Ovary (tissue), 3 donors: Measurements from ENCODE around the gene KCNJ5.

ENCODE experiments used
- EP300 ChIP-seq: sonication (generic); formaldehyde crosslinking; IDR thresholded peaks from one replicate; pipeline ENCODE4 v1.6.1; 2017; ENCODE audit warnings: antibody characterized with exemption
- POLR2A ChIP-seq: fragments of 450-650 bp; IDR thresholded peaks from one replicate; pipeline ENCODE4 v1.6.1; 2017; ENCODE audit warnings: antibody characterized with exemption, mild to moderate bottlenecking, moderate library complexity
- TF ChIP-seq, protein P1 (sequence below), 3 donors: fragments of 450-650 bp in 2 of 3; fragments of 200-600 bp in 1 of 3; IDR thresholded peaks; one replicate each; pipeline versions ENCODE4 v1.5.1 to v1.8.0; 2016 to 2022; ENCODE audit warnings: antibody characterized with exemption in 3 of 3, mild to moderate bottlenecking in 1 of 3
- donor health status: DM: no; HTN: no; CAD: no.

DNA sequence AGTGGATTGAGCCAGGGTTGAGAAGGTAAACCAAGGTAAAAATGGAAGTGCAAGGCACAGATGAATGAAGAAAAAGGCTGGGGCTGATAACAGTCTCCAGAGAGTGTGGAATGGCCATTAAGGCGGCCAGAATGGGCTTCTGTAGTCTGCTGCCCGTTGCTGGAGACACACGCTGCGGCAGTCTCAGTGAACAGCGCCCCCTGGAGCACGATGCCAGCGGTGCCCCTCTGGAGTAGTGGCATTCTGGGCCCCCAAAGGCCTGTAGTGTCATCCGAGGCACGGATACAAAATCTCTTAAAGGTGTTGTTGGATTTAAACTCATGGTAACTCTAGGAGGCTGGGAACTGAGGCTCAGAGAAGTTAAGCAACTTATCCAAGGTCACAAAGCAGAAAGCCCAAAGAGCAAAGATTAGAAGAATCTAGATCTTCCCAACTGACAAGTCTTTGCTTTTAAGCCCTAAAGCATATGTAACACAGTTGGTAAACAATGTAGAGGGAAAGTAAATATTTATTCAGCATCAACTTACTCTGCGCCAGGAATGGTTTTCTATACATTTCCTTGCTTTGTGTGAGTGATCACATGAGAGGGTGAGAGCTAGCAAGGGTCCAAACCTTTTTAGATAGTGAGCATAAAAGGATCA lies 42.2 kb upstream of the KCNJ5 start:
- TF ChIP-seq, protein P1, sequence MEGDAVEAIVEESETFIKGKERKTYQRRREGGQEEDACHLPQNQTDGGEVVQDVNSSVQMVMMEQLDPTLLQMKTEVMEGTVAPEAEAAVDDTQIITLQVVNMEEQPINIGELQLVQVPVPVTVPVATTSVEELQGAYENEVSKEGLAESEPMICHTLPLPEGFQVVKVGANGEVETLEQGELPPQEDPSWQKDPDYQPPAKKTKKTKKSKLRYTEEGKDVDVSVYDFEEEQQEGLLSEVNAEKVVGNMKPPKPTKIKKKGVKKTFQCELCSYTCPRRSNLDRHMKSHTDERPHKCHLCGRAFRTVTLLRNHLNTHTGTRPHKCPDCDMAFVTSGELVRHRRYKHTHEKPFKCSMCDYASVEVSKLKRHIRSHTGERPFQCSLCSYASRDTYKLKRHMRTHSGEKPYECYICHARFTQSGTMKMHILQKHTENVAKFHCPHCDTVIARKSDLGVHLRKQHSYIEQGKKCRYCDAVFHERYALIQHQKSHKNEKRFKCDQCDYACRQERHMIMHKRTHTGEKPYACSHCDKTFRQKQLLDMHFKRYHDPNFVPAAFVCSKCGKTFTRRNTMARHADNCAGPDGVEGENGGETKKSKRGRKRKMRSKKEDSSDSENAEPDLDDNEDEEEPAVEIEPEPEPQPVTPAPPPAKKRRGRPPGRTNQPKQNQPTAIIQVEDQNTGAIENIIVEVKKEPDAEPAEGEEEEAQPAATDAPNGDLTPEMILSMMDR (IDR thresholded peaks at IDR 0.05): no peak
- TF ChIP-seq POLR2A (no peak), EP300 (no peak)
